HepG2 (cell line): Measurements from ENCODE around the gene PDGFRB. TPM values are rescaled to one million over a fixed set of nuclear protein-coding genes. Genes with fewer than 3 reads are reported as not detected.

ENCODE experiments used
- ATAC-seq: fragments of 200-7000 bp; cut with Tn5 transposase; 3 replicates; pipeline ENCODE4 v1.9.1; 2020; ENCODE audit warnings: mild to moderate bottlenecking, moderate library complexity
- BruUV-seq: library from RNA; stranded (reverse); fragments of 400-500 nt; replicated peaks from 2 replicates; lab custom pipeline; 2021; lab: Mats Ljungman, UMichigan
- CTCF ChIA-PET: fragments of 300-600 bp; formaldehyde crosslinking; extraction: SDS; loops from one replicate; lab custom pipeline; 2021; ENCODE audit warnings: low total read pairs, inconsistent platforms, low intra/inter-chr PET ratio; lab: Yijun Ruan, JAX
- POLR2A ChIA-PET: fragments of 350-600 bp; sonication (Branson Sonifier 250); formaldehyde crosslinking; loops from one replicate; lab custom pipeline; 2020; ENCODE audit warnings: antibody characterized with exemption, inconsistent platforms; lab: Yijun Ruan, JAX
- DNase-seq: peaks from one replicate; pipeline ENCODE4 v3.0.0-alpha.2; 2015; ENCODE audit warnings: low spot score
- FAIRE-seq: peaks from 3 replicates; lab custom pipeline; 2011; peaks lifted over from hg19 to GRCh38; lab: Jason Lieb, UNC
- H2AFZ ChIP-seq: one replicate; pipeline ENCODE4 v1.6.1; 2011; ENCODE audit warnings: low read length, inconsistent platforms
- H3K27ac ChIP-seq: fragments of 300-600 bp; 3 replicates; pipeline ENCODE4 v1.8.0; 2011; ENCODE audit warnings: mixed run types, mild to moderate bottlenecking, mixed read lengths, low read length, inconsistent platforms; ENCODE audit not compliant: insufficient read depth; ENCODE audit errors: extremely low read length
- H3K27me3 ChIP-seq, 2 experiments: fragments of 200-600 bp in 1 of 2; 2 replicates in 1 of 2; 3 replicates in 1 of 2; pipeline versions ENCODE4 v1.6.0 to v1.8.0; 2011; ENCODE audit warnings: low read length in 2 of 2, mild to moderate bottlenecking in 2 of 2, moderate library complexity in 2 of 2, inconsistent platforms in 1 of 2; ENCODE audit not compliant: insufficient read depth in 2 of 2, control insufficient read depth in 1 of 2
- H3K36me3 ChIP-seq, 2 experiments: fragments of 200-600 bp in 1 of 2; replicated peaks in 1 of 2; 2 replicates in 1 of 2; 3 replicates in 1 of 2; pipeline versions ENCODE4 v1.5.1 to v1.8.0; 2011; ENCODE audit warnings: low read length in 2 of 2, inconsistent platforms in 1 of 2; ENCODE audit not compliant: insufficient read depth in 2 of 2, control insufficient read depth in 1 of 2
- H3K4me1 ChIP-seq: 2 replicates; pipeline ENCODE4 v1.5.1; 2012; ENCODE audit warnings: low read length, inconsistent platforms; ENCODE audit not compliant: insufficient read depth
- H3K4me2 ChIP-seq: 2 replicates; pipeline ENCODE4 v1.6.0; 2011; ENCODE audit warnings: low read depth, low read length, inconsistent platforms
- H3K4me3 ChIP-seq, 3 experiments: fragments of 200-600 bp in 1 of 3; sonication (generic), shearing (Covaris generic) in 1 of 3; replicated peaks in 1 of 3; 2 replicates each; pipeline ENCODE4 v1.5.1; 2011 to 2016; ENCODE audit warnings: low read length in 3 of 3, inconsistent platforms in 2 of 3, low read depth in 2 of 3, mild to moderate bottlenecking in 2 of 3, control low read depth in 1 of 3, mixed read lengths in 1 of 3; ENCODE audit not compliant: insufficient read depth in 1 of 3
- H3K79me2 ChIP-seq: one replicate; pipeline ENCODE4 v1.6.1; 2011; ENCODE audit warnings: low read length, inconsistent platforms; ENCODE audit not compliant: insufficient read depth
- H3K9ac ChIP-seq: 2 replicates; pipeline ENCODE4 v1.6.0; 2011; ENCODE audit warnings: mild to moderate bottlenecking, low read depth, low read length, inconsistent platforms; ENCODE audit not compliant: insufficient read depth
- H3K9me3 ChIP-seq: 2 replicates; pipeline ENCODE4 v1.5.1; 2012; ENCODE audit warnings: mild to moderate bottlenecking, low read length
- H4K20me1 ChIP-seq: 2 replicates; pipeline ENCODE4 v1.6.0; 2011; ENCODE audit warnings: inconsistent platforms, mild to moderate bottlenecking, low read length, moderate library complexity; ENCODE audit not compliant: insufficient read depth
- ETV6 ChIP-seq: sonication (generic); formaldehyde crosslinking; conservative IDR thresholded peaks from 2 replicates; pipeline ENCODE4 v1.4.0; 2020; ENCODE audit warnings: missing genetic modification reagents
- HNF4A ChIP-seq: sonication (generic); formaldehyde crosslinking; IDR thresholded peaks from 2 replicates; pipeline ENCODE4 v1.4.0; 2020; ENCODE audit warnings: missing genetic modification reagents
- PCBP1 ChIP-seq: fragments of 200-400 bp; formaldehyde crosslinking; IDR thresholded peaks from 2 replicates; pipeline ENCODE4 v1.6.1; 2017; ENCODE audit warnings: mild to moderate bottlenecking, low read depth, low read length, borderline replicate concordance
- REL ChIP-seq: sonication (generic); formaldehyde crosslinking; conservative IDR thresholded peaks from 2 replicates; pipeline ENCODE4 v1.8.0; 2022; ENCODE audit warnings: mild to moderate bottlenecking, missing genetic modification reagents, moderate library complexity
- SNAI1 ChIP-seq: sonication (generic); formaldehyde crosslinking; IDR thresholded peaks from 2 replicates; pipeline ENCODE4 v1.5.0; 2020; ENCODE audit warnings: mild to moderate bottlenecking, missing genetic modification reagents, borderline replicate concordance
- SRSF4 ChIP-seq: fragments of 200-400 bp; formaldehyde crosslinking; IDR thresholded peaks from one replicate; pipeline ENCODE4 v1.6.1; 2018; ENCODE audit warnings: mild to moderate bottlenecking, low read depth, low read length, moderate library complexity; ENCODE audit not compliant: poor library complexity, severe bottlenecking
- ZFP36 ChIP-seq: fragments of 150-350 bp; IDR thresholded peaks from 2 replicates; pipeline ENCODE4 v1.6.1; 2018; ENCODE audit warnings: borderline replicate concordance, low read length, low read depth; ENCODE audit not compliant: partially characterized antibody
- ZFP37 ChIP-seq: sonication (generic); formaldehyde crosslinking; IDR thresholded peaks from 2 replicates; pipeline ENCODE4 v1.4.0; 2020; ENCODE audit warnings: missing genetic modification reagents, borderline replicate concordance
- ZNF768 ChIP-seq: sonication (generic); formaldehyde crosslinking; IDR thresholded peaks from 2 replicates; pipeline ENCODE4 v1.4.0; 2020; ENCODE audit warnings: missing genetic modification reagents
- WGBS: methylation state at CpG from one replicate; pipeline ENCODE4 v1.1.6; 2017; ENCODE audit warnings: low lambda C conversion rate; 5-methylcytosine and 5-hydroxymethylcytosine counted together
- in situ Hi-C: cut with HindIII; loops from 2 replicates; pipeline ENCODE4 v1.10.0; 2017; ENCODE audit warnings: low pct_unique_long_range_greater_than_20kb; ENCODE audit not compliant: extremely low pct_ligation_motif_present
- intact Hi-C: fragments of 100-400 bp; cut with micrococcal nuclease; formaldehyde crosslinking; loops from one replicate; pipeline ENCODE4 v1.10.0; 2022; ENCODE audit not compliant: unreplicated experiment
- polyA plus RNA-seq, 8 experiments: library from polyadenylated mRNA; depleted of rRNA in 3 of 8; stranded (reverse) in 7 of 8; unstranded in 1 of 8; fragments of >200 nt; fragmentation: Illumina TruSeq in 4 of 8; extraction: Trizol in 4 of 8; gene quantifications; 2 replicates each; pipeline versions ENCODE4 v1.2.1 to v1.2.3, GENCODE V29; 2011 to 2016; ENCODE audit warnings: low read depth in 4 of 8, missing spikeins in 1 of 8, mixed read lengths in 1 of 8; ENCODE audit not compliant: insufficient read depth in 1 of 8
- total RNA-seq, 5 experiments: library from RNA; depleted of rRNA; stranded (reverse); fragments of >200 nt; fragmentation: Illumina TruSeq; extraction: Trizol; gene quantifications; 2 replicates each; pipeline ENCODE4 v1.2.3, GENCODE V29; 2016; ENCODE audit warnings: low read depth in 1 of 5

The PDGFRB gene
- total and polyA plus RNA-seq, 2 of the 13 experiments (the other 11 are each of a cell fraction or from before 2014, with no cell fraction given): 4.0 to 21.0 TPM

DNA sequence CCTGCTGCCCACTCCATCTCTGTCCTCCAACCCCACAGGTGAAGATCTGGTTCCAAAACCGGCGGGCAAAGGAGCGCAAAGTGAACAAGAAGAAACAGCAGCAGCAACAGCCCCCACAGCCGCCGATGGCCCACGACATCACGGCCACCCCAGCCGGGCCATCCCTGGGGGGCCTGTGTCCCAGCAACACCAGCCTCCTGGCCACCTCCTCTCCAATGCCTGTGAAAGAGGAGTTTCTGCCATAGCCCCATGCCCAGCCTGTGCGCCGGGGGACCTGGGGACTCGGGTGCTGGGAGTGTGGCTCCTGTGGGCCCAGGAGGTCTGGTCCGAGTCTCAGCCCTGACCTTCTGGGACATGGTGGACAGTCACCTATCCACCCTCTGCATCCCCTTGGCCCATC, 27.8 kb upstream of the PDGFRB start:
- H3K4me2 ChIP-seq: no peak overlapping the region
- ATAC-seq (no peak), DNase-seq (no peak), FAIRE-seq (no peak)
- no peak overlapping the region for H3K27ac ChIP-seq
- H3K4me3 ChIP-seq: no peak overlapping the region
- no peaks in the 10 kb centered on the region for H3K79me2 ChIP-seq
- TF ChIP-seq PCBP1 (no peak), REL (CRISPR knock-in tag) (no peak), SNAI1 (CRISPR knock-in tag) (no peak)
- intact Hi-C loops (no loop called here), in situ Hi-C loops (no loop called here)
- no peak overlapping the region for H2AFZ ChIP-seq
- CTCF ChIA-PET: no interaction called here
- H3K9me3 ChIP-seq: no peaks in the 10 kb centered on the region
- BruUV-seq: no TSS peak
- POLR2A ChIA-PET: no interaction called here
- no peaks in the 10 kb centered on the region for H3K36me3 ChIP-seq
- peaks cover 37% of the 10 kb centered on the region for H3K4me1 ChIP-seq
- H3K27me3 ChIP-seq: peaks cover 4 to 9% of the 10 kb centered on the region in 2 experiments; a peak in 4 of 5 replicates
- no peak overlapping the region for H3K9ac ChIP-seq
- WGBS: 87% methylated on average over 9 of the region's 12 CpGs
- H4K20me1 ChIP-seq: no peaks in the 10 kb centered on the region

DNA sequence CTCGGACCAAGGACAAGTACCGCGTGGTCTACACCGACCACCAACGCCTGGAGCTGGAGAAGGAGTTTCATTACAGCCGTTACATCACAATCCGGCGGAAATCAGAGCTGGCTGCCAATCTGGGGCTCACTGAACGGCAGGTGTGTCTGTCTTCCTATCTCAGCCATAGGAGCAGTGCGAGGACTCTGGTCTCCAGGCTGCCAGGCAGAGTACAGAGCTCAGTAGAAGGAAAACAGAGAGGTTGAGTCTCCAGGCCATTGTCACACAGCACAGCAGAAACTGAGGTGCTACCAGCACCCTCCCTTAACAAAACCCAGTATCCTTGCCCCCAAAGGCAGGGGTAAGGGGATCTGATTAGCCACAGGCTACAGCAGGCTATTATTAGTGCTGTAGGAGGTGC, 27.1 kb upstream of the PDGFRB start:
- ATAC-seq (no peak), DNase-seq (no peak)
- ChIA-PET CTCF (no interaction called here), POLR2A (no interaction called here)
- BruUV-seq: no TSS peak
- peaks cover 4 to 11% of the 10 kb centered on the region in 2 experiments; a peak in 4 of 5 replicates for H3K27me3 ChIP-seq
- intact Hi-C loops: no loop called here
- no peak overlapping the region for H2AFZ ChIP-seq
- no peaks in the 10 kb centered on the region for H4K20me1 ChIP-seq
- H3K4me2 ChIP-seq: no peak overlapping the region
- TF ChIP-seq ETV6 (CRISPR knock-in tag) (no peak), ZFP37 (no peak), SRSF4 (no peak), ZFP36 (peak; percentile 13), ZNF768 (peak; percentile 97), HNF4A (CRISPR knock-in tag) (no peak)
- TF ChIP-seq, all 625 proteins: peak for 2
- in situ Hi-C loops: no loop called here
- Histone ChIP-seq H3K27ac (no peak overlapping the region), H3K36me3 (no peaks in the 10 kb centered on the region), H3K9ac (no peak overlapping the region), H3K4me3 (no peak overlapping the region), H3K79me2 (no peaks in the 10 kb centered on the region), H3K9me3 (no peaks in the 10 kb centered on the region), H3K4me1 (peaks cover 37% of the 10 kb centered on the region)
- WGBS: 62% methylated on average over 6 of the region's 10 CpGs
- FAIRE-seq: no peak
